Naive thymus-derived CD4-positive, alpha-beta T cell (primary cell): ENCODE results near the gene RNF149. TPM values are rescaled to one million over a fixed set of nuclear protein-coding genes. Genes with fewer than 3 reads are reported as not detected.

Experiments
- ATAC-seq: fragments of 150-1000 bp; cut with Tn5 transposase; 2 replicates; pipeline ENCODE4 v1.10.0; 2021; ENCODE audit warnings: mild to moderate bottlenecking, moderate library complexity
- CTCF ChIA-PET: fragments of 350-600 bp; sonication (Branson Sonifier 250); formaldehyde crosslinking; loops from one replicate; lab custom pipeline; 2021; ENCODE audit warnings: antibody characterized with exemption; lab: Charles Lee
- POLR2A ChIA-PET: fragments of 350-600 bp; sonication (Branson Sonifier 250); formaldehyde crosslinking; loops from one replicate; lab custom pipeline; 2021; ENCODE audit warnings: antibody characterized with exemption, inconsistent platforms; lab: Charles Lee
- DNase-seq, 9 donors: peaks; one replicate each; pipeline versions ENCODE4 v3.0.0 to v3.0.0-alpha.2; 2020 to 2022; ENCODE audit warnings: mixed read lengths in 1 of 9
- H3K27ac ChIP-seq: one replicate; pipeline ENCODE4 v1.7.0; 2013; ENCODE audit warnings: mild to moderate bottlenecking, low read depth, low read length, moderate library complexity
- H3K27me3 ChIP-seq, 2 donors: one replicate each; pipeline ENCODE4 v1.7.0; 2013; ENCODE audit warnings: low read length in 2 of 2, mild to moderate bottlenecking in 2 of 2, moderate library complexity in 2 of 2; ENCODE audit not compliant: control insufficient read depth in 2 of 2, insufficient read depth in 2 of 2
- H3K36me3 ChIP-seq, 3 experiments: 1 replicate in 2 of 3; 2 replicates in 1 of 3; pipeline ENCODE4 v1.7.0; 2013; ENCODE audit warnings: low read length in 3 of 3, mild to moderate bottlenecking in 3 of 3, moderate library complexity in 1 of 3; ENCODE audit not compliant: insufficient read depth in 3 of 3, control insufficient read depth in 2 of 3
- H3K4me1 ChIP-seq, 2 donors: one replicate each; pipeline ENCODE4 v1.7.0; 2013; ENCODE audit warnings: low read length in 2 of 2, mild to moderate bottlenecking in 2 of 2, moderate library complexity in 1 of 2; ENCODE audit not compliant: control insufficient read depth in 2 of 2, insufficient read depth in 2 of 2
- H3K4me3 ChIP-seq: 2 replicates; pipeline ENCODE4 v1.7.0; 2013; ENCODE audit warnings: mild to moderate bottlenecking, low read length
- H3K9me3 ChIP-seq, 3 experiments: 1 replicate in 2 of 3; 2 replicates in 1 of 3; pipeline ENCODE4 v1.7.0; 2013; ENCODE audit warnings: low read length in 3 of 3; ENCODE audit not compliant: control insufficient read depth in 2 of 3
- H3K27ac Mint-ChIP-seq, 9 donors: one replicate each; pipeline ENCODE4 v1.8.0; 2020 to 2022; ENCODE audit warnings: mixed read lengths in 9 of 9, mild to moderate bottlenecking in 8 of 9, moderate library complexity in 5 of 9, inconsistent platforms in 2 of 9
- H3K27me3 Mint-ChIP-seq, 5 donors: one replicate each; pipeline ENCODE4 v1.8.0; 2021 to 2022; ENCODE audit warnings: mixed read lengths in 5 of 5, mild to moderate bottlenecking in 1 of 5
- H3K36me3 Mint-ChIP-seq, 5 donors: one replicate each; pipeline ENCODE4 v1.8.0; 2020 to 2022; ENCODE audit warnings: mixed read lengths in 5 of 5, mild to moderate bottlenecking in 3 of 5, inconsistent platforms in 1 of 5
- H3K4me1 Mint-ChIP-seq, 7 donors: one replicate each; pipeline ENCODE4 v1.8.0; 2020 to 2022; ENCODE audit warnings: mixed read lengths in 7 of 7, mild to moderate bottlenecking in 3 of 7, inconsistent platforms in 1 of 7
- H3K4me3 Mint-ChIP-seq, 10 donors: one replicate each; pipeline ENCODE4 v1.8.0; 2020 to 2022; ENCODE audit warnings: mild to moderate bottlenecking in 10 of 10, mixed read lengths in 10 of 10, moderate library complexity in 6 of 10, inconsistent platforms in 2 of 10
- H3K9me3 Mint-ChIP-seq, 11 donors: one replicate each; pipeline ENCODE4 v1.8.0; 2020 to 2022; ENCODE audit warnings: mixed read lengths in 11 of 11, mild to moderate bottlenecking in 4 of 11, inconsistent platforms in 1 of 11, moderate library complexity in 1 of 11
- intact Hi-C, 2 donors: fragments of 100-400 bp; cut with micrococcal nuclease; formaldehyde crosslinking; loops; one replicate each; pipeline ENCODE4 v1.15.1; 2023
- polyA plus RNA-seq, 2 donors: library from polyadenylated mRNA; unstranded; fragments of 300-500 nt; fragmentation: Illumina TruSeq; gene quantifications; one replicate each; pipeline ENCODE4 v1.2.3, GENCODE V29; 2021
- total RNA-seq, 6 experiments: library from RNA in 5 of 6; stranded (reverse) in 5 of 6; gene quantifications; 1 replicate in 5 of 6; 2 replicates in 1 of 6; pipeline ENCODE4 v1.2.3 and lab custom pipeline; 2021 to 2026

RNF149 gene
- total RNA-seq (100 to 1,000 TPM in 4 of 5 experiments, 10 to 100 TPM in 1; 88.9 to 159 (median 114) TPM), polyA plus RNA-seq (10 to 100 TPM; 45.2 to 52.6 TPM), total RNA-seq (lab: John Stamatoyannopoulos, UW) (118 reads per million, percentile 87 among the genes with 10 or more reads in this experiment)

GRCh38 chr2:101308432-101309210 lies at the start of gene RNF149:
TSS of gene RNF149 (minus strand) at chr2:101308701. CDS start at chr2:101308588, 113 bp downstream.
- H3K36me3 ChIP-seq = peaks cover 0 to 5% (median 0%) of the 10 kb centered on the region in 3 experiments
- no peaks in the 10 kb centered on the region for H3K9me3 ChIP-seq
- H3K4me3 ChIP-seq = peak within 1 kb of the TSS; percentile 84
- ATAC-seq (peak; percentile 84), DNase-seq (peak; percentile 80 to 98 (median 86))
- Mint-ChIP-seq H3K4me1 (peaks cover 56 to 83% (median 74%) of the 10 kb centered on the region in 7 donors), H3K4me3 (peak within 1 kb of the TSS; percentile 91 to 100 (median 98)), H3K27me3 (peaks cover 0 to 4% (median 0%) of the 10 kb centered on the region in 5 donors), H3K9me3 (peaks cover 0 to 2% (median 0%) of the 10 kb centered on the region in 11 donors), H3K27ac (peak within 1 kb of the TSS; percentile 91 to 99 (median 98)), H3K36me3 (peaks cover 0 to 30% (median 6%) of the 10 kb centered on the region in 5 donors)
- peaks cover 60 to 63% of the 10 kb centered on the region in 2 donors for H3K4me1 ChIP-seq
- ChIA-PET POLR2A (interaction anchor here (0.6 to 4.8 kb wide), 19 partner anchors 9 to 390 kb away, joined by 3 to 104 read pairs (median 3); partner anchors contain the start of gene CNOT11), CTCF (interaction anchor here (0.6 to 1.5 kb wide), 3 partner anchors 22 to 294 kb away, joined by 3 to 9 read pairs (median 3); partner anchors contain the start of gene CNOT11)
- intact Hi-C loops = loop anchor here (1.0 to 5.0 kb wide), 11 partner anchors 20 to 745 kb away; partner anchors contain the start of genes MAP4K4 (in 2 of the 2), CREG2 (in 1 of the 2) and RPL31 (in 1 of the 2)
- H3K27me3 ChIP-seq = no peaks in the 10 kb centered on the region
- peak within 1 kb of the TSS; percentile 88 for H3K27ac ChIP-seq

- H3K4me3 ChIP-seq = no peak overlapping the region
- ChIA-PET POLR2A (no interaction called here), CTCF (interaction anchor here (1.2 kb wide), 1 partner anchor 465 kb away, joined by 3 read pairs; no protein-coding TSS in a partner anchor)
- Mint-ChIP-seq H3K9me3 (no peaks in the 10 kb centered on the region), H3K27ac (no peak overlapping the region), H3K36me3 (peaks cover 0 to 2% (median 0%) of the 10 kb centered on the region in 5 donors), H3K27me3 (peaks cover 0 to 16% (median 0%) of the 10 kb centered on the region in 5 donors), H3K4me3 (no peak overlapping the region), H3K4me1 (peaks cover 22 to 36% (median 26%) of the 10 kb centered on the region in 7 donors)
- DNase-seq (no peak), ATAC-seq (no peak)
- peaks cover 14 to 20% of the 10 kb centered on the region in 2 donors for H3K4me1 ChIP-seq
- H3K36me3 ChIP-seq = no peaks in the 10 kb centered on the region
- no peaks in the 10 kb centered on the region for H3K9me3 ChIP-seq
- H3K27me3 ChIP-seq = no peaks in the 10 kb centered on the region
- no peak overlapping the region for H3K27ac ChIP-seq
- intact Hi-C loops = no loop called here
Observed at GRCh38 chr2:101357376-101357775, 48.9 kb upstream of the RNF149 start.

- Histone ChIP-seq H3K27ac (no peak overlapping the region), H3K4me1 (peaks cover 6 to 11% of the 10 kb centered on the region in 2 donors), H3K9me3 (no peaks in the 10 kb centered on the region), H3K4me3 (no peak overlapping the region), H3K27me3 (no peaks in the 10 kb centered on the region), H3K36me3 (no peaks in the 10 kb centered on the region)
- H3K4me3 Mint-ChIP-seq = no peak overlapping the region
- intact Hi-C loops = no loop called here
- H3K27ac Mint-ChIP-seq = peak overlapping the region in 1 of 9 donors; percentile 57
- DNase-seq (no peak), ATAC-seq (no peak)
- POLR2A ChIA-PET = no interaction called here
- H3K27me3 Mint-ChIP-seq = peaks cover 0 to 16% (median 0%) of the 10 kb centered on the region in 5 donors
- H3K36me3 Mint-ChIP-seq = peaks cover 0 to 2% (median 0%) of the 10 kb centered on the region in 5 donors
- CTCF ChIA-PET = no interaction called here
- no peaks in the 10 kb centered on the region for H3K9me3 Mint-ChIP-seq
- peaks cover 14 to 27% (median 17%) of the 10 kb centered on the region in 7 donors for H3K4me1 Mint-ChIP-seq
Observed at GRCh38 chr2:101356521-101356920, 48.0 kb upstream of the RNF149 start.

- Mint-ChIP-seq H3K4me3 (no peak overlapping the region), H3K27me3 (peaks cover 0 to 16% (median 0%) of the 10 kb centered on the region in 5 donors), H3K36me3 (peaks cover 0 to 2% (median 0%) of the 10 kb centered on the region in 5 donors), H3K4me1 (peaks cover 9 to 23% (median 13%) of the 10 kb centered on the region in 7 donors), H3K27ac (peak overlapping the region in 1 of 9 donors; percentile 57), H3K9me3 (no peaks in the 10 kb centered on the region)
- ChIA-PET CTCF (no interaction called here), POLR2A (no interaction called here)
- peaks cover 1 to 7% of the 10 kb centered on the region in 2 donors for H3K4me1 ChIP-seq
- H3K27me3 ChIP-seq = no peaks in the 10 kb centered on the region
- no peak overlapping the region for H3K4me3 ChIP-seq
- H3K9me3 ChIP-seq = no peaks in the 10 kb centered on the region
- H3K27ac ChIP-seq = no peak overlapping the region
- ATAC-seq = no peak
- DNase-seq = no peak
- intact Hi-C loops = no loop called here
- H3K36me3 ChIP-seq = no peaks in the 10 kb centered on the region
Observed at GRCh38 chr2:101356055-101356454, 47.6 kb upstream of the RNF149 start.

GRCh38 chr2:101355401-101356054 lies 47.0 kb upstream of the RNF149 start:
- DNase-seq = no peak
- peaks cover 0 to 1% of the 10 kb centered on the region in 2 donors for H3K4me1 ChIP-seq
- Mint-ChIP-seq H3K27ac (no peak overlapping the region), H3K36me3 (peaks cover 0 to 2% (median 0%) of the 10 kb centered on the region in 5 donors), H3K9me3 (no peaks in the 10 kb centered on the region), H3K27me3 (peaks cover 0 to 16% (median 0%) of the 10 kb centered on the region in 5 donors), H3K4me1 (peaks cover 7 to 25% (median 10%) of the 10 kb centered on the region in 7 donors), H3K4me3 (no peak overlapping the region)
- CTCF ChIA-PET = no interaction called here
- no peaks in the 10 kb centered on the region for H3K36me3 ChIP-seq
- POLR2A ChIA-PET = no interaction called here
- no peaks in the 10 kb centered on the region for H3K9me3 ChIP-seq
- no peak overlapping the region for H3K4me3 ChIP-seq
- no peak overlapping the region for H3K27ac ChIP-seq
- no peak for ATAC-seq
- intact Hi-C loops = no loop called here
- no peaks in the 10 kb centered on the region for H3K27me3 ChIP-seq
